ENCODE data around the gene SYNJ2. TPM values are rescaled to one million over a fixed set of nuclear protein-coding genes. Genes with fewer than 3 reads are reported as not detected.

SYNJ2 gene
- total RNA-seq, 5 donors from 2014 or later (not counting 1 experiment from before 2014, with no cell fraction given): 20.0 to 37.0 (median 22.3) TPM

GRCh38 chr6:157997893-157998608 is 16.4 kb downstream of the SYNJ2 start:
- ChIA-PET CTCF (interaction anchor here in 1 of 2 donors (0.9 kb wide), 1 partner anchor 28 kb away, joined by 3 read pairs; no protein-coding TSS in a partner anchor), POLR2A (interaction anchor here in 1 of 2 donors (0.6 kb wide), 1 partner anchor 82 kb away, joined by 3 read pairs; no protein-coding TSS in a partner anchor)
- Histone ChIP-seq H3K4me3 (ENCODE audit: control insufficient read depth in 1 of 2, extremely low read depth in 1 of 2, low read length in 1 of 2) (no peak overlapping the region), H3K9me3 (no peaks in the 10 kb centered on the region), H3K27me3 (replicated peaks in 1 of 2; ENCODE audit: control insufficient read depth in 2 of 2, extremely low read depth in 1 of 2, insufficient read depth in 2 of 2, low read length in 1 of 2) (no peaks in the 10 kb centered on the region), H3K4me1 (ENCODE audit: control insufficient read depth in 1 of 2, extremely low read depth in 1 of 2, insufficient read depth in 2 of 2, low read length in 2 of 2) (peaks cover 14 to 20% of the 10 kb centered on the region in 2 experiments), H3K27ac (ENCODE audit: low read length) (no peak overlapping the region), H3K36me3 (ENCODE audit: control insufficient read depth in 2 of 2, extremely low read depth in 1 of 2, insufficient read depth in 1 of 2, low read length in 1 of 2) (peaks cover 0 to 4% of the 10 kb centered on the region in 2 donors)
- WGBS (ENCODE audit: insufficient coverage): 86% methylated on average over 3 of the region's 6 CpGs
- H3K9me3 Mint-ChIP-seq: peaks cover 0 to 4% (median 0%) of the 10 kb centered on the region in 3 donors
- ATAC-seq (replicated peaks in 1 of 4) (no peak), DNase-seq (no peak)
- peaks cover 54 to 68% (median 62%) of the 10 kb centered on the region in 3 donors for H3K4me1 Mint-ChIP-seq
- H3K27me3 Mint-ChIP-seq: no peaks in the 10 kb centered on the region
- peaks cover 11% of the 10 kb centered on the region for H3K36me3 Mint-ChIP-seq
- no peak overlapping the region for H3K27ac Mint-ChIP-seq
- no peak overlapping the region for H3K4me3 Mint-ChIP-seq

GRCh38 chr6:157998707-157999167 is 17.1 kb downstream of the SYNJ2 start:
- Histone ChIP-seq H3K27ac (ENCODE audit: low read length) (no peak overlapping the region), H3K4me3 (ENCODE audit: control insufficient read depth in 1 of 2, extremely low read depth in 1 of 2, low read length in 1 of 2) (no peak overlapping the region), H3K4me1 (ENCODE audit: control insufficient read depth in 1 of 2, extremely low read depth in 1 of 2, insufficient read depth in 2 of 2, low read length in 2 of 2) (peaks cover 15 to 27% of the 10 kb centered on the region in 2 experiments), H3K9me3 (no peaks in the 10 kb centered on the region), H3K36me3 (ENCODE audit: control insufficient read depth in 2 of 2, extremely low read depth in 1 of 2, insufficient read depth in 1 of 2, low read length in 1 of 2) (peaks cover 0 to 4% of the 10 kb centered on the region in 2 donors), H3K27me3 (replicated peaks in 1 of 2; ENCODE audit: control insufficient read depth in 2 of 2, extremely low read depth in 1 of 2, insufficient read depth in 2 of 2, low read length in 1 of 2) (no peaks in the 10 kb centered on the region)
- peaks cover 0 to 4% (median 0%) of the 10 kb centered on the region in 3 donors for H3K9me3 Mint-ChIP-seq
- DNase-seq (no peak), ATAC-seq (replicated peaks in 1 of 4) (no peak)
- H3K27ac Mint-ChIP-seq: peak overlapping the region in 1 of 2 donors; percentile 9
- ChIA-PET CTCF (interaction anchor here (0.7 to 0.9 kb wide), 2 partner anchors 27 to 35 kb away, joined by 3 read pairs; no protein-coding TSS in a partner anchor), POLR2A (no interaction called here)
- peaks cover 57 to 68% (median 63%) of the 10 kb centered on the region in 3 donors for H3K4me1 Mint-ChIP-seq
- no peaks in the 10 kb centered on the region for H3K27me3 Mint-ChIP-seq
- 80% methylated on average over 1 of the region's 7 CpGs for WGBS (ENCODE audit: insufficient coverage)
- H3K4me3 Mint-ChIP-seq: no peak overlapping the region
- peaks cover 11% of the 10 kb centered on the region for H3K36me3 Mint-ChIP-seq

- Mint-ChIP-seq H3K27ac (peak overlapping the region; percentile 35 to 59), H3K36me3 (peaks cover 11% of the 10 kb centered on the region), H3K9me3 (peaks cover 0 to 4% (median 0%) of the 10 kb centered on the region in 3 donors), H3K4me3 (no peak overlapping the region), H3K27me3 (no peaks in the 10 kb centered on the region), H3K4me1 (peaks cover 56 to 68% (median 63%) of the 10 kb centered on the region in 3 donors)
- ChIA-PET CTCF (interaction anchor here (0.6 to 1.1 kb wide), 3 partner anchors 8 to 36 kb away, joined by 3 to 4 read pairs (median 3); no protein-coding TSS in a partner anchor), POLR2A (interaction anchor here in 1 of 2 donors (0.6 kb wide), 2 partner anchors 8 to 644 kb away, joined by 4 to 7 read pairs; no protein-coding TSS in a partner anchor)
- Histone ChIP-seq H3K27me3 (replicated peaks in 1 of 2; ENCODE audit: control insufficient read depth in 2 of 2, extremely low read depth in 1 of 2, insufficient read depth in 2 of 2, low read length in 1 of 2) (no peaks in the 10 kb centered on the region), H3K4me3 (ENCODE audit: control insufficient read depth in 1 of 2, extremely low read depth in 1 of 2, low read length in 1 of 2) (no peak overlapping the region), H3K36me3 (ENCODE audit: control insufficient read depth in 2 of 2, extremely low read depth in 1 of 2, insufficient read depth in 1 of 2, low read length in 1 of 2) (peaks cover 0 to 4% of the 10 kb centered on the region in 2 donors), H3K27ac (ENCODE audit: low read length) (no peak overlapping the region), H3K9me3 (no peaks in the 10 kb centered on the region), H3K4me1 (ENCODE audit: control insufficient read depth in 1 of 2, extremely low read depth in 1 of 2, insufficient read depth in 2 of 2, low read length in 2 of 2) (peaks cover 14 to 25% of the 10 kb centered on the region in 2 experiments)
- DNase-seq: no peak
- WGBS (ENCODE audit: insufficient coverage): 95% methylated on average over 9 of the region's 12 CpGs
- no peak for ATAC-seq (replicated peaks in 1 of 4)
Measured at GRCh38 chr6:157999168-158000051, 17.7 kb downstream of the SYNJ2 start.

- Mint-ChIP-seq H3K36me3 (peaks cover 12% of the 10 kb centered on the region), H3K4me1 (peaks cover 54 to 67% (median 63%) of the 10 kb centered on the region in 3 donors)
- POLR2A ChIA-PET: interaction anchor here in 1 of 2 donors (0.6 to 0.7 kb wide), 2 partner anchors 9 to 41 kb away, joined by 4 to 7 read pairs; no protein-coding TSS in a partner anchor
Measured at GRCh38 chr6:158000530-158001307, 19.1 kb downstream of the SYNJ2 start.

GRCh38 chr6:158002249-158002950 is 20.7 kb downstream of the SYNJ2 start:
- ChIA-PET POLR2A (no interaction called here), CTCF (no interaction called here)
- Mint-ChIP-seq H3K4me3 (peak overlapping the region in 1 of 3 donors; percentile 4), H3K27me3 (no peaks in the 10 kb centered on the region), H3K27ac (peak overlapping the region; percentile 63 to 90), H3K36me3 (peaks cover 19% of the 10 kb centered on the region), H3K4me1 (peaks cover 58 to 65% (median 61%) of the 10 kb centered on the region in 3 donors), H3K9me3 (peaks cover 0 to 4% (median 0%) of the 10 kb centered on the region in 3 donors)
- Histone ChIP-seq H3K4me1 (ENCODE audit: control insufficient read depth in 1 of 2, extremely low read depth in 1 of 2, insufficient read depth in 2 of 2, low read length in 2 of 2) (peaks cover 17 to 32% of the 10 kb centered on the region in 2 experiments), H3K4me3 (ENCODE audit: control insufficient read depth in 1 of 2, extremely low read depth in 1 of 2, low read length in 1 of 2) (no peak overlapping the region), H3K27ac (ENCODE audit: low read length) (no peak overlapping the region), H3K36me3 (ENCODE audit: control insufficient read depth in 2 of 2, extremely low read depth in 1 of 2, insufficient read depth in 1 of 2, low read length in 1 of 2) (peaks cover 0 to 4% of the 10 kb centered on the region in 2 donors), H3K27me3 (replicated peaks in 1 of 2; ENCODE audit: control insufficient read depth in 2 of 2, extremely low read depth in 1 of 2, insufficient read depth in 2 of 2, low read length in 1 of 2) (no peaks in the 10 kb centered on the region), H3K9me3 (no peaks in the 10 kb centered on the region)
- 89% methylated on average over 3 of the region's 6 CpGs for WGBS (ENCODE audit: insufficient coverage)
- no peak for DNase-seq
- ATAC-seq (replicated peaks in 1 of 4): peak in 2 of 4 experiments; percentile 11 to 19

More at GRCh38 chr6:158000530-158001307, 19.1 kb downstream of the SYNJ2 start:
- no peaks in the 10 kb centered on the region for H3K27me3 Mint-ChIP-seq
- CTCF ChIA-PET: interaction anchor here in 1 of 2 donors (1.1 kb wide), 1 partner anchor 7 kb away, joined by 4 read pairs; no protein-coding TSS in a partner anchor
- no peak overlapping the region for H3K27ac ChIP-seq (ENCODE audit: low read length)
- no peak overlapping the region for H3K4me3 ChIP-seq (ENCODE audit: control insufficient read depth in 1 of 2, extremely low read depth in 1 of 2, low read length in 1 of 2)
- WGBS (ENCODE audit: insufficient coverage): 95% methylated on average over 7 of the region's 17 CpGs
- no peak overlapping the region for H3K27ac Mint-ChIP-seq
- peaks cover 0 to 4% (median 0%) of the 10 kb centered on the region in 3 donors for H3K9me3 Mint-ChIP-seq
- H3K27me3 ChIP-seq (replicated peaks in 1 of 2; ENCODE audit: control insufficient read depth in 2 of 2, extremely low read depth in 1 of 2, insufficient read depth in 2 of 2, low read length in 1 of 2): no peaks in the 10 kb centered on the region
- no peak for DNase-seq
- H3K4me1 ChIP-seq (ENCODE audit: control insufficient read depth in 1 of 2, extremely low read depth in 1 of 2, insufficient read depth in 2 of 2, low read length in 2 of 2): peaks cover 10 to 27% of the 10 kb centered on the region in 2 experiments
- no peak overlapping the region for H3K4me3 Mint-ChIP-seq
- no peak for ATAC-seq (replicated peaks in 1 of 4)
- H3K9me3 ChIP-seq: no peaks in the 10 kb centered on the region
- peaks cover 0 to 4% of the 10 kb centered on the region in 2 donors for H3K36me3 ChIP-seq (ENCODE audit: control insufficient read depth in 2 of 2, extremely low read depth in 1 of 2, insufficient read depth in 1 of 2, low read length in 1 of 2)

All from T-cell (primary cell).